Right atrium auricular region (tissue), 2 donors: ENCODE data around the gene MAIP1. TPM values are rescaled to one million over a fixed set of nuclear protein-coding genes. Genes with fewer than 3 reads are reported as not detected.

Experiments
- DNase-seq: peaks from one replicate; pipeline ENCODE4 v3.0.0-alpha.2; 2019; ENCODE audit warnings: low spot score
- H3K27ac ChIP-seq, 2 donors: fragments of 200-600 bp; sonication (generic); 1 replicate in 1 of 2; 2 replicates in 1 of 2; pipeline ENCODE4 v1.5.1; 2016 to 2019
- H3K27me3 ChIP-seq, 2 donors: fragments of 200-600 bp; sonication (generic); one replicate each; pipeline versions ENCODE4 v1.5.1 to v1.6.0; 2017 to 2019
- H3K36me3 ChIP-seq: fragments of 200-600 bp; sonication (generic); one replicate; pipeline ENCODE4 v1.5.1; 2016
- H3K4me1 ChIP-seq, 2 donors: fragments of 200-600 bp; sonication (generic); one replicate each; pipeline versions ENCODE4 v1.5.1 to v1.6.0; 2017 to 2019
- H3K4me3 ChIP-seq, 2 donors: fragments of 200-600 bp; sonication (generic); 1 replicate in 1 of 2; 2 replicates in 1 of 2; pipeline ENCODE4 v1.5.1; 2017 to 2019; ENCODE audit warnings: mild to moderate bottlenecking in 1 of 2, moderate library complexity in 1 of 2
- H3K9me3 ChIP-seq, 2 donors: fragments of 200-600 bp; sonication (generic); one replicate each; pipeline ENCODE4 v1.5.1; 2019
- total RNA-seq, 2 donors: library from RNA; depleted of rRNA; stranded (reverse); fragments of >200 nt; gene quantifications; one replicate each; pipeline ENCODE4 v1.1.0, GENCODE V29; 2016
- TF ChIP-seq, protein P1 (sequence below), 2 donors: fragments of 200-600 bp; sonication (generic); IDR thresholded peaks; one replicate each; pipeline ENCODE4 v1.5.1; 2019; ENCODE audit warnings: antibody characterized with exemption in 2 of 2

MAIP1 gene
- total RNA-seq, 2 donors from 2014 or later = 11.0 to 18.2 TPM

DNA sequence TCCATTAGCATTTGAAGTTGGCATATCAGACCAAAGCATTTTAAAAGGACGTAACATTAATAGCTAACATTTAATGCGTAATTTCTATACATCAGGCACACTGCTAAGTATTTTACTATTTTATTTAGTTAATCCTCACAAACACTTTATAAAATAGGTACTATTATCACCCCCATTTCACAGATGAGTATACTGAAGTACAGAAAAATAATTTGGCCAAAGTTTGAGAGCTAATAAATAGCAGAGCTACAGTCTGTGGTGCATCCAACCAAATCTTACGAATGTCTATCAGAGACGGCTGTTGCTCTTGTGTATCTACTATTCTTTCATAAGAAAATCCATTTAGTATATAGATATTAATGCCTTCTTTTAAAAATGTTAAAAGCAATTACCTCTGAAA is 12.0 kb upstream of the MAIP1 start:
- TF ChIP-seq, protein P1, sequence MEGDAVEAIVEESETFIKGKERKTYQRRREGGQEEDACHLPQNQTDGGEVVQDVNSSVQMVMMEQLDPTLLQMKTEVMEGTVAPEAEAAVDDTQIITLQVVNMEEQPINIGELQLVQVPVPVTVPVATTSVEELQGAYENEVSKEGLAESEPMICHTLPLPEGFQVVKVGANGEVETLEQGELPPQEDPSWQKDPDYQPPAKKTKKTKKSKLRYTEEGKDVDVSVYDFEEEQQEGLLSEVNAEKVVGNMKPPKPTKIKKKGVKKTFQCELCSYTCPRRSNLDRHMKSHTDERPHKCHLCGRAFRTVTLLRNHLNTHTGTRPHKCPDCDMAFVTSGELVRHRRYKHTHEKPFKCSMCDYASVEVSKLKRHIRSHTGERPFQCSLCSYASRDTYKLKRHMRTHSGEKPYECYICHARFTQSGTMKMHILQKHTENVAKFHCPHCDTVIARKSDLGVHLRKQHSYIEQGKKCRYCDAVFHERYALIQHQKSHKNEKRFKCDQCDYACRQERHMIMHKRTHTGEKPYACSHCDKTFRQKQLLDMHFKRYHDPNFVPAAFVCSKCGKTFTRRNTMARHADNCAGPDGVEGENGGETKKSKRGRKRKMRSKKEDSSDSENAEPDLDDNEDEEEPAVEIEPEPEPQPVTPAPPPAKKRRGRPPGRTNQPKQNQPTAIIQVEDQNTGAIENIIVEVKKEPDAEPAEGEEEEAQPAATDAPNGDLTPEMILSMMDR (IDR thresholded peaks at IDR 0.05) = no peak
- Histone ChIP-seq H3K36me3 (peaks cover 29% of the 10 kb centered on the region), H3K4me1 (no peaks in the 10 kb centered on the region), H3K9me3 (no peaks in the 10 kb centered on the region), H3K27me3 (no peaks in the 10 kb centered on the region), H3K4me3 (no peak overlapping the region), H3K27ac (no peak overlapping the region)
- no peak for DNase-seq

DNA sequence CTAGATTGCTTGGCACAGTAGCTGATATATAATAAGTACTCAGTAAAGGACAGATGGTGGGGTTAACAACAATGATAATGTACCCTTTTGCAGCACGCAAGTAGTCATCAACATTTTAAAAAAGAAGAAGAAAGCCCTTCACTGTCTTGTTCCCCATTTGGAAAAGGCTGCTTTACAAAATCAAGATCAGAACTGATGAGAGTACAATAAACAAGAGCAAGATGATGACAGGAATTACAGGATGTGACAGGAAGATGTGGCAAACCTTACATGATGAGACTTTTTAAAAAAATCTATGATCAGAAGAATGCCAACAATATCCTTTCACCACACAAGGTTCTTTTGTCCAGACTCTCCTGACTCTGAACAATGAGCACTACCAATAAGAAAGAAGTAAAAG is 9.2 kb upstream of the MAIP1 start:
- H3K4me3 ChIP-seq = no peak overlapping the region
- H3K9me3 ChIP-seq = no peaks in the 10 kb centered on the region
- no peak for DNase-seq
- TF ChIP-seq, protein P1 (IDR thresholded peaks at IDR 0.05) = no peak
- no peaks in the 10 kb centered on the region for H3K27me3 ChIP-seq
- no peak overlapping the region for H3K27ac ChIP-seq
- H3K4me1 ChIP-seq = no peaks in the 10 kb centered on the region
- peaks cover 20% of the 10 kb centered on the region for H3K36me3 ChIP-seq

DNA sequence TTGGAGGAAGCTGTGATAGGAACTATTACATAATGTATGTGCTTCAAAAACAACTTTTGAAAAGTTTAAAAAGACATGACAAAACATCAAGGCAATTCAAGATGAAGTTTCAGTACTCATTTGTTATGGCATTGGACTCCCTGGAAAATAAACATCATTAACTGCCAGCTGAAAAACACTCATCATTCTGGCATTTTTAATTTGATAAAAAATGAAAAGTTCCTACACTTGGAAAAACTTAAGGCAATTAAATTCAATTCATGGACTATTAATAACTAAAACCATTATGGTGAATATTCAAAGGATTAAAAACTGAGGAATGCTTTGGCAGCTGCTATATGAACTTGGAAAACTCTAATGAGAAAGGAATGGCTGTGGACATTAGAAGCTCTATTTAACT is 8.5 kb upstream of the MAIP1 start:
- DNase-seq = no peak
- H3K27me3 ChIP-seq = no peaks in the 10 kb centered on the region
- TF ChIP-seq, protein P1 (IDR thresholded peaks at IDR 0.05) = no peak

DNA sequence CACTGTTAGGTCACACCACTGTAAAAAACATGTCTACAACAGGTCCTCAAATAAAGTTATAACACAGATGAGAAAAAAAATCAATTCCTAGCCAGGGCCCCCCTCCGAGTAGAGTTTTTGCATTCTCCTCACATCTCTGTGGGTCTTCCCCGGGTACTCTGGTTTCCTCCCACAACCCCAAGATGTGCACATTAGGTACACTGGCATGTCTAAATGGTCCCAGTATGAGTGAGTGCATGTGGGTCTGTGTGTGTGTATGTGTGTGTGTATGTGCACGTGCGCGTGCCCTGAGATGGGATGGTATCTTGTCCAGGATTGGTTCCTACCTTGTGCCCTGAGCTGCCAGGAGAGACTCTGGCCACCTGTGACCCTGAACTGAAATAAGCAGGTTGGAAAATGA is 5.0 kb upstream of the MAIP1 start:
- Histone ChIP-seq H3K27ac (no peak overlapping the region), H3K36me3 (peaks cover 14% of the 10 kb centered on the region), H3K9me3 (no peaks in the 10 kb centered on the region), H3K4me3 (no peak overlapping the region), H3K4me1 (peaks cover 0 to 16% of the 10 kb centered on the region in 2 donors), H3K27me3 (no peaks in the 10 kb centered on the region)
- no peak for DNase-seq
- TF ChIP-seq, protein P1 (IDR thresholded peaks at IDR 0.05) = no peak

More for the DNA sequence above, 8.5 kb upstream of the MAIP1 start:
- Histone ChIP-seq H3K27ac (no peak overlapping the region), H3K4me1 (no peaks in the 10 kb centered on the region), H3K4me3 (no peak overlapping the region), H3K9me3 (no peaks in the 10 kb centered on the region), H3K36me3 (peaks cover 20% of the 10 kb centered on the region)

DNA sequence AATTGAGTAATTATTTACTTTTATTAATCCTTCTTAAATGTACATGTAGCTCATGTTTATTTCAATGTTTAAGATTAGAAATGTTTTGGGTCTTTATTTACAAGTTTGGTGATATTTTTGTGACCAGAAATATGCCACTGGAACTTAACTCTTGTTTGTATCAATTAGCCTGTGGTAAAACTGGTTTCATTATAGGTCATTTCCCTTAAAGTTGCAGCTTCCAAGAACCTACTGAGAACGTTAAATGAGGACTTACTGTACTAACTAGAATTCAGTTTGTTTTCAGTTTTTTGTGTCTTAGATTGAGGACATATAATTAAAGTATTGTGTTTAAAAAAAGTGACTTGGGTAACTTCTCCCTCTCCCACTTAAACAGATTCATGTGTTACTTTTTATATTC is 4.4 kb upstream of the MAIP1 start:
- H3K4me3 ChIP-seq = no peak overlapping the region
- DNase-seq = no peak
- H3K27ac ChIP-seq = no peak overlapping the region
- peaks cover 0 to 17% of the 10 kb centered on the region in 2 donors for H3K4me1 ChIP-seq
- TF ChIP-seq, protein P1 (IDR thresholded peaks at IDR 0.05) = no peak
- H3K36me3 ChIP-seq = peaks cover 14% of the 10 kb centered on the region
- no peaks in the 10 kb centered on the region for H3K9me3 ChIP-seq
- no peaks in the 10 kb centered on the region for H3K27me3 ChIP-seq

DNA sequence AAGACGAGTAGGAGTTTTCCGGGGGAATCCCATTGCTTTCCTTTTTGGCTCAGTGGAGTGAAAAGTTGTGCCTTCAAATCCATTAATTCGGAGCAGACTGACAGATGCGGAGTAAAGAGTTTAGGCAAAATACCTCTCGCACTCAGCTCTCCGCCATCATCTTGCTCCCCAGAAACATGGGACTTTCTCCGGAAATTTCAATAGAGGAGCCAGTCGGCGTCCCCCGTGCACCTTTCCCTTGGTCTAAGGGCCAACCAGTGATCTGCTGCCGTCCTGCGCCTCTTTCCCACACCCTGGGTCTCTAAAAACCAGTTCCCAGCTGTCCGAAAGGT is 409 bp upstream of the MAIP1 start:
- peaks cover 0 to 41% of the 10 kb centered on the region in 2 donors for H3K4me1 ChIP-seq
- TF ChIP-seq, protein P1 (IDR thresholded peaks at IDR 0.05) = no peak
- H3K36me3 ChIP-seq = peaks cover 6% of the 10 kb centered on the region
- peak overlapping the region; percentile 88 to 91 for H3K4me3 ChIP-seq
- peak overlapping the region; percentile 90 to 92 for H3K27ac ChIP-seq
- H3K9me3 ChIP-seq = no peaks in the 10 kb centered on the region
- no peaks in the 10 kb centered on the region for H3K27me3 ChIP-seq
- DNase-seq = no peak
